Stomach (tissue), 9 donors: ENCODE measurements around the gene SYNE3. TPM values are rescaled to one million over a fixed set of nuclear protein-coding genes. Genes with fewer than 3 reads are reported as not detected.

Source experiments
- DNase-seq, 2 donors: peaks; one replicate each; pipeline versions ENCODE4 v3.0.0 to v3.0.0-alpha.2; 2013 to 2019
- H3K27ac ChIP-seq, 5 donors: fragments of 200-600 bp in 4 of 5; sonication (generic) in 4 of 5; one replicate each; pipeline ENCODE4 v1.5.1; 2013 to 2019; ENCODE audit warnings: mild to moderate bottlenecking in 1 of 5, moderate library complexity in 1 of 5
- H3K27me3 ChIP-seq, 3 donors: fragments of 200-600 bp; sonication (generic); one replicate each; pipeline ENCODE4 v1.5.1; 2017 to 2019; ENCODE audit warnings: mixed run types in 1 of 3
- H3K36me3 ChIP-seq, 4 donors: fragments of 200-600 bp; sonication (generic); 1 replicate in 3 of 4; 2 replicates in 1 of 4; pipeline ENCODE4 v1.5.1; 2016 to 2019
- H3K4me1 ChIP-seq, 4 donors: fragments of 200-600 bp; sonication (generic); one replicate each; pipeline ENCODE4 v1.5.1; 2016 to 2019
- H3K4me3 ChIP-seq, 4 donors: fragments of 200-600 bp; sonication (generic) in 3 of 4; one replicate each; pipeline ENCODE4 v1.5.1; 2016 to 2019; ENCODE audit warnings: mild to moderate bottlenecking in 1 of 4
- H3K9me3 ChIP-seq, 4 donors: fragments of 200-600 bp; sonication (generic); one replicate each; pipeline ENCODE4 v1.5.1; 2016 to 2019
- CTCF ChIP-seq, 7 experiments: fragments of 450-650 bp in 4 of 7; fragments of 200-600 bp in 3 of 7; sonication (generic) in 3 of 7; IDR thresholded peaks; one replicate each; pipeline ENCODE4 v1.5.1; 2016 to 2019; ENCODE audit warnings: antibody characterized with exemption in 7 of 7, control low read depth in 2 of 7, mild to moderate bottlenecking in 1 of 7
- EP300 ChIP-seq: sonication (generic); formaldehyde crosslinking; IDR thresholded peaks from one replicate; pipeline ENCODE4 v1.6.1; 2017; ENCODE audit warnings: antibody characterized with exemption
- POLR2A ChIP-seq, 4 donors: fragments of 450-650 bp; IDR thresholded peaks; one replicate each; pipeline ENCODE4 v1.6.1; 2016; ENCODE audit warnings: antibody characterized with exemption in 4 of 4, control low read depth in 2 of 4, mild to moderate bottlenecking in 1 of 4, moderate library complexity in 1 of 4
- POLR2AphosphoS5 ChIP-seq, 3 donors: sonication (generic); formaldehyde crosslinking; IDR thresholded peaks; one replicate each; pipeline ENCODE4 v1.6.1; 2016; ENCODE audit warnings: antibody characterized with exemption in 3 of 3
- WGBS, 5 donors: extraction: QIAGEN DNeasy Blood & Tissue Kit in 3 of 5; methylation state at CpG; one replicate each; pipeline versions ENCODE4 v1.1.5 to v1.1.7; 2013 to 2018; 5-methylcytosine and 5-hydroxymethylcytosine counted together
- intact Hi-C: fragments of 100-400 bp; cut with DNase I; formaldehyde crosslinking; loops from one replicate; pipeline ENCODE4 v1.15.1; 2023; ENCODE audit warnings: low total_unique reads
- polyA plus RNA-seq, 3 donors: library from polyadenylated mRNA; stranded (reverse); fragments of 200-250 nt; gene quantifications; one replicate each; pipeline ENCODE4 v1.2.3, GENCODE V29; 2013
- total RNA-seq, 5 donors: library from RNA; depleted of rRNA; stranded (reverse); fragments of >200 nt; gene quantifications; one replicate each; pipeline versions ENCODE4 v1.1.0 to v1.2.3, GENCODE V29; 2014 to 2016
- donor health status: healthy with polysubstance abuse.
- donor health status: Bipolar disorder and iron deficiency.
- donor health status: healthy.

SYNE3 gene
- total and polyA plus RNA-seq, 8 donors, result 0.58 to 85.2 (median 5.9) TPM

- DNase-seq, result no peak
- WGBS, 5 donors, result 94 to 100% (median 100%) methylated on average over 1 of the region's 1 CpG
- no peak for TF ChIP-seq EP300
- no peak for TF ChIP-seq POLR2AphosphoS5 (IDR thresholded peaks at IDR 0.05)
- no peak for TF ChIP-seq CTCF (IDR thresholded peaks at IDR 0.05)
- TF ChIP-seq POLR2A (IDR thresholded peaks at IDR 0.05), result no peak
- Histone ChIP-seq H3K36me3 (peaks cover 9 to 35% (median 32%) of the 10 kb centered on the region in 4 donors), H3K4me3 (no peak overlapping the region), H3K27me3 (no peaks in the 10 kb centered on the region), H3K4me1 (peaks cover 12 to 23% (median 14%) of the 10 kb centered on the region in 4 donors), H3K27ac (no peak overlapping the region), H3K9me3 (no peaks in the 10 kb centered on the region)
- intact Hi-C loops, result no loop called here
Measured at GRCh38 chr14:95476747-95477146, 39.7 kb downstream of the SYNE3 start.

- H3K4me1 ChIP-seq, result peaks cover 8 to 14% (median 11%) of the 10 kb centered on the region in 4 donors
- no peak for TF ChIP-seq EP300
- TF ChIP-seq CTCF (IDR thresholded peaks at IDR 0.05), result no peak
- no peak for TF ChIP-seq POLR2AphosphoS5 (IDR thresholded peaks at IDR 0.05)
- TF ChIP-seq POLR2A (IDR thresholded peaks at IDR 0.05), result no peak
- peaks cover 9 to 40% (median 33%) of the 10 kb centered on the region in 4 donors for H3K36me3 ChIP-seq
- intact Hi-C loops, result no loop called here
- H3K27me3 ChIP-seq, result no peaks in the 10 kb centered on the region
- no peak for DNase-seq
- no peak overlapping the region for H3K27ac ChIP-seq
- H3K4me3 ChIP-seq, result no peak overlapping the region
- 81 to 91% (median 88%) methylated on average over 18 to 19 of the region's 19 CpGs for WGBS, 5 donors
- no peaks in the 10 kb centered on the region for H3K9me3 ChIP-seq
Measured at GRCh38 chr14:95475540-95476240, 40.8 kb downstream of the SYNE3 start.

GRCh38 chr14:95474941-95475340 is 41.5 kb downstream of the SYNE3 start:
- no peak overlapping the region for H3K4me3 ChIP-seq
- TF ChIP-seq POLR2AphosphoS5 (IDR thresholded peaks at IDR 0.05) (no peak), POLR2A (IDR thresholded peaks at IDR 0.05) (no peak), CTCF (IDR thresholded peaks at IDR 0.05) (no peak), EP300 (no peak)
- intact Hi-C loops, result no loop called here
- 97 to 100% (median 98%) methylated on average over 5 to 6 of the region's 6 CpGs for WGBS, 5 donors
- peaks cover under 1 to 8% (median 6%) of the 10 kb centered on the region in 4 donors for H3K4me1 ChIP-seq
- H3K27me3 ChIP-seq, result no peaks in the 10 kb centered on the region
- H3K27ac ChIP-seq, result no peak overlapping the region
- H3K9me3 ChIP-seq, result no peaks in the 10 kb centered on the region
- peaks cover 9 to 45% (median 38%) of the 10 kb centered on the region in 4 donors for H3K36me3 ChIP-seq
- DNase-seq, result no peak

- no peak overlapping the region for H3K4me3 ChIP-seq
- H3K36me3 ChIP-seq, result peaks cover 9 to 48% (median 42%) of the 10 kb centered on the region in 4 donors
- no peak for DNase-seq
- no peaks in the 10 kb centered on the region for H3K27me3 ChIP-seq
- no peak overlapping the region for H3K27ac ChIP-seq
- peaks cover 0 to 7% (median 2%) of the 10 kb centered on the region in 4 donors for H3K4me1 ChIP-seq
- no peak for TF ChIP-seq POLR2AphosphoS5 (IDR thresholded peaks at IDR 0.05)
- no peak for TF ChIP-seq CTCF (IDR thresholded peaks at IDR 0.05)
- no peak for TF ChIP-seq POLR2A (IDR thresholded peaks at IDR 0.05)
- no peak for TF ChIP-seq EP300
- no peaks in the 10 kb centered on the region for H3K9me3 ChIP-seq
- intact Hi-C loops, result no loop called here
- 85 to 90% (median 86%) methylated on average over 6 of the region's 6 CpGs for WGBS, 5 donors
Measured at GRCh38 chr14:95474486-95474885, 42.0 kb downstream of the SYNE3 start.
